Neural cell (in vitro differentiated cells): Measurements from ENCODE around the gene NXPH3. TPM values are rescaled to one million over a fixed set of nuclear protein-coding genes. Genes with fewer than 3 reads are reported as not detected.

Experiments
- H2AFZ ChIP-seq: fragments of 200-600, 300-800 bp; sonication (generic), shearing (Covaris generic); 2 replicates; pipeline ENCODE4 v1.6.0; 2014; ENCODE audit warnings: low read depth, mild to moderate bottlenecking, antibody characterized with exemption, low read length, moderate library complexity
- H3F3A ChIP-seq: fragments of 200-600 bp; shearing (Covaris generic); 2 replicates; pipeline ENCODE4 v1.6.1; 2016; ENCODE audit warnings: mild to moderate bottlenecking, moderate library complexity, mixed read lengths, antibody characterized with exemption, low read length; ENCODE audit not compliant: insufficient read depth, poor library complexity, severe bottlenecking
- H3K27ac ChIP-seq: fragments of 200-600, 300-800 bp; sonication (generic), shearing (Covaris generic); 2 replicates; pipeline ENCODE4 v1.5.1; 2014; ENCODE audit warnings: mild to moderate bottlenecking, low read length, moderate library complexity
- H3K27me3 ChIP-seq: fragments of 300-800, 200-600 bp; sonication (generic), shearing (Covaris generic); 2 replicates; pipeline ENCODE4 v1.6.0; 2014; ENCODE audit warnings: mild to moderate bottlenecking, low read depth, low read length, moderate library complexity; ENCODE audit not compliant: insufficient read depth
- H3K36me3 ChIP-seq: fragments of 300-800, 200-600 bp; sonication (generic), shearing (Covaris generic); 2 replicates; pipeline ENCODE4 v1.5.1; 2014; ENCODE audit warnings: mild to moderate bottlenecking, antibody characterized with exemption, low read length, moderate library complexity; ENCODE audit not compliant: insufficient read depth
- H3K4me2 ChIP-seq: fragments of 300-800, 200-600 bp; sonication (generic), shearing (Covaris generic); 2 replicates; pipeline ENCODE4 v1.6.0; 2014; ENCODE audit warnings: mild to moderate bottlenecking, low read length
- H3K4me3 ChIP-seq: fragments of 300-800, 200-600 bp; sonication (generic), shearing (Covaris generic); 2 replicates; pipeline ENCODE4 v1.5.1; 2014; ENCODE audit warnings: mild to moderate bottlenecking, low read length, moderate library complexity
- H3K79me2 ChIP-seq: fragments of 200-600 bp; shearing (Covaris generic); replicated peaks from 2 replicates; pipeline ENCODE4 v1.6.0; 2014; ENCODE audit warnings: mild to moderate bottlenecking, low read length, moderate library complexity; ENCODE audit not compliant: insufficient read depth
- H3K9ac ChIP-seq: fragments of 300-800, 200-600 bp; sonication (generic), shearing (Covaris generic); 2 replicates; pipeline ENCODE4 v1.6.1; 2016; ENCODE audit warnings: mild to moderate bottlenecking, low read length, mixed read lengths
- H3K9me2 ChIP-seq: fragments of 200-600 bp; shearing (Covaris generic); 2 replicates; pipeline ENCODE4 v1.6.1; 2016; ENCODE audit warnings: mild to moderate bottlenecking, low read length, mixed read lengths; ENCODE audit not compliant: insufficient read depth
- H3K9me3 ChIP-seq: fragments of 200-600, 300-800 bp; sonication (generic), shearing (Covaris generic); 2 replicates; pipeline ENCODE4 v1.6.1; 2016; ENCODE audit warnings: mild to moderate bottlenecking, mixed run types, low read length, moderate library complexity, mixed read lengths
- H4K20me1 ChIP-seq: fragments of 200-600 bp; shearing (Covaris generic); 2 replicates; pipeline ENCODE4 v1.6.1; 2016; ENCODE audit warnings: mild to moderate bottlenecking, mixed run types; ENCODE audit not compliant: insufficient read depth
- EP300 ChIP-seq: fragments of 450-650 bp; conservative IDR thresholded peaks from 2 replicates; pipeline ENCODE4 v1.6.1; 2014; ENCODE audit warnings: antibody characterized with exemption, mild to moderate bottlenecking, moderate library complexity; ENCODE audit not compliant: poor library complexity, severe bottlenecking
- EZH2 ChIP-seq: fragments of 200-600, 300-800 bp; shearing (Covaris generic), sonication (generic); IDR thresholded peaks from 2 replicates; pipeline ENCODE4 v1.6.1; 2014; ENCODE audit warnings: antibody characterized with exemption, low read length, borderline replicate concordance, mild to moderate bottlenecking; ENCODE audit not compliant: insufficient read depth, poor library complexity, severe bottlenecking
- MXI1 ChIP-seq: fragments of 450-650 bp; conservative IDR thresholded peaks from 2 replicates; pipeline ENCODE4 v1.6.1; 2014; ENCODE audit warnings: antibody characterized with exemption, mild to moderate bottlenecking; ENCODE audit not compliant: poor library complexity, severe bottlenecking
- POLR2AphosphoS5 ChIP-seq: IDR thresholded peaks from 2 replicates; pipeline ENCODE4 v1.6.1; 2012
- RAD21 ChIP-seq: fragments of 450-650 bp; conservative IDR thresholded peaks from 2 replicates; pipeline ENCODE4 v1.6.1; 2014; ENCODE audit warnings: antibody characterized with exemption, mild to moderate bottlenecking, moderate library complexity
- SMC3 ChIP-seq: fragments of 450-650 bp; conservative IDR thresholded peaks from 2 replicates; pipeline ENCODE4 v1.6.1; 2014; ENCODE audit warnings: antibody characterized with exemption, mild to moderate bottlenecking, moderate library complexity; ENCODE audit not compliant: poor library complexity
- TAF1 ChIP-seq: IDR thresholded peaks from 2 replicates; pipeline ENCODE4 v1.6.1; 2012; ENCODE audit warnings: low read depth
- polyA plus RNA-seq: library from polyadenylated mRNA; depleted of rRNA; stranded (reverse); fragments of >200 nt; gene quantifications from 2 replicates; pipeline ENCODE4 v1.2.3, GENCODE V29; 2014
- TF ChIP-seq, protein P1 (sequence below): fragments of 450-650 bp; IDR thresholded peaks from 2 replicates; pipeline ENCODE4 v1.5.1; 2014; ENCODE audit warnings: antibody characterized with exemption, mild to moderate bottlenecking, moderate library complexity; ENCODE audit not compliant: poor library complexity, severe bottlenecking
- TF ChIP-seq, protein P2 (sequence below): IDR thresholded peaks from 2 replicates; pipeline ENCODE4 v1.6.1; 2012; ENCODE audit warnings: borderline replicate concordance

The NXPH3 gene
- polyA plus RNA-seq, 1 donor from 2014 or later, result 2.4 TPM

DNA sequence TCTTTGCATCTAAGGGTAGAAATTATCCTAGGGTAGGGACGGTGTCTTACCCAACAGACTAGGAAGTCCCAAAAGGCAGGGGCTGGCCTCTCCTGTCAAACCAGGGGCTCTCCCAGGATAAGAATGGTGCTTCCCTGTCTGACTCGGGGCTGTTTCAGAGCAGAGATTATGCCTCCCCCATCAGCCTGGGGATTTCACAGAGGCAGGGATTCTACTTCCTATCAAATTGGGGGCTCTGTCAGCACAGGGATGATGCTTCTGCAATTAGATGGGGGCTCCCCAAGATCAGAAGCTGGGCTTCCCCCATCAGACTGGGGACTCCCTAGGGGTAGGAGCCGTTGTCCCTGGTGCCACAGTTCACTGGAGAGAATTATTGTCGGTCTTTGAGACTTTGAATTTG is 2.3 kb downstream of the NXPH3 start:
- Histone ChIP-seq H2AFZ (no peak overlapping the region), H3K9me2 (no peaks in the 10 kb centered on the region), H4K20me1 (no peaks in the 10 kb centered on the region), H3K79me2 (no peaks in the 10 kb centered on the region), H3K27me3 (peaks cover 39% of the 10 kb centered on the region), H3K9me3 (no peaks in the 10 kb centered on the region), H3K36me3 (no peaks in the 10 kb centered on the region), H3K4me3 (no peak overlapping the region), H3K9ac (no peak overlapping the region), H3F3A (no peaks in the 10 kb centered on the region), H3K4me2 (no peak overlapping the region), H3K27ac (no peak overlapping the region)
- TF ChIP-seq EZH2 (no peak), MXI1 (no peak), POLR2AphosphoS5 (no peak), SMC3 (no peak), TAF1 (no peak), EP300 (no peak), RAD21 (no peak)
- TF ChIP-seq, protein P1, sequence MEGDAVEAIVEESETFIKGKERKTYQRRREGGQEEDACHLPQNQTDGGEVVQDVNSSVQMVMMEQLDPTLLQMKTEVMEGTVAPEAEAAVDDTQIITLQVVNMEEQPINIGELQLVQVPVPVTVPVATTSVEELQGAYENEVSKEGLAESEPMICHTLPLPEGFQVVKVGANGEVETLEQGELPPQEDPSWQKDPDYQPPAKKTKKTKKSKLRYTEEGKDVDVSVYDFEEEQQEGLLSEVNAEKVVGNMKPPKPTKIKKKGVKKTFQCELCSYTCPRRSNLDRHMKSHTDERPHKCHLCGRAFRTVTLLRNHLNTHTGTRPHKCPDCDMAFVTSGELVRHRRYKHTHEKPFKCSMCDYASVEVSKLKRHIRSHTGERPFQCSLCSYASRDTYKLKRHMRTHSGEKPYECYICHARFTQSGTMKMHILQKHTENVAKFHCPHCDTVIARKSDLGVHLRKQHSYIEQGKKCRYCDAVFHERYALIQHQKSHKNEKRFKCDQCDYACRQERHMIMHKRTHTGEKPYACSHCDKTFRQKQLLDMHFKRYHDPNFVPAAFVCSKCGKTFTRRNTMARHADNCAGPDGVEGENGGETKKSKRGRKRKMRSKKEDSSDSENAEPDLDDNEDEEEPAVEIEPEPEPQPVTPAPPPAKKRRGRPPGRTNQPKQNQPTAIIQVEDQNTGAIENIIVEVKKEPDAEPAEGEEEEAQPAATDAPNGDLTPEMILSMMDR, result no peak
- TF ChIP-seq, protein P2, sequence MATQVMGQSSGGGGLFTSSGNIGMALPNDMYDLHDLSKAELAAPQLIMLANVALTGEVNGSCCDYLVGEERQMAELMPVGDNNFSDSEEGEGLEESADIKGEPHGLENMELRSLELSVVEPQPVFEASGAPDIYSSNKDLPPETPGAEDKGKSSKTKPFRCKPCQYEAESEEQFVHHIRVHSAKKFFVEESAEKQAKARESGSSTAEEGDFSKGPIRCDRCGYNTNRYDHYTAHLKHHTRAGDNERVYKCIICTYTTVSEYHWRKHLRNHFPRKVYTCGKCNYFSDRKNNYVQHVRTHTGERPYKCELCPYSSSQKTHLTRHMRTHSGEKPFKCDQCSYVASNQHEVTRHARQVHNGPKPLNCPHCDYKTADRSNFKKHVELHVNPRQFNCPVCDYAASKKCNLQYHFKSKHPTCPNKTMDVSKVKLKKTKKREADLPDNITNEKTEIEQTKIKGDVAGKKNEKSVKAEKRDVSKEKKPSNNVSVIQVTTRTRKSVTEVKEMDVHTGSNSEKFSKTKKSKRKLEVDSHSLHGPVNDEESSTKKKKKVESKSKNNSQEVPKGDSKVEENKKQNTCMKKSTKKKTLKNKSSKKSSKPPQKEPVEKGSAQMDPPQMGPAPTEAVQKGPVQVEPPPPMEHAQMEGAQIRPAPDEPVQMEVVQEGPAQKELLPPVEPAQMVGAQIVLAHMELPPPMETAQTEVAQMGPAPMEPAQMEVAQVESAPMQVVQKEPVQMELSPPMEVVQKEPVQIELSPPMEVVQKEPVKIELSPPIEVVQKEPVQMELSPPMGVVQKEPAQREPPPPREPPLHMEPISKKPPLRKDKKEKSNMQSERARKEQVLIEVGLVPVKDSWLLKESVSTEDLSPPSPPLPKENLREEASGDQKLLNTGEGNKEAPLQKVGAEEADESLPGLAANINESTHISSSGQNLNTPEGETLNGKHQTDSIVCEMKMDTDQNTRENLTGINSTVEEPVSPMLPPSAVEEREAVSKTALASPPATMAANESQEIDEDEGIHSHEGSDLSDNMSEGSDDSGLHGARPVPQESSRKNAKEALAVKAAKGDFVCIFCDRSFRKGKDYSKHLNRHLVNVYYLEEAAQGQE, result no peak

DNA sequence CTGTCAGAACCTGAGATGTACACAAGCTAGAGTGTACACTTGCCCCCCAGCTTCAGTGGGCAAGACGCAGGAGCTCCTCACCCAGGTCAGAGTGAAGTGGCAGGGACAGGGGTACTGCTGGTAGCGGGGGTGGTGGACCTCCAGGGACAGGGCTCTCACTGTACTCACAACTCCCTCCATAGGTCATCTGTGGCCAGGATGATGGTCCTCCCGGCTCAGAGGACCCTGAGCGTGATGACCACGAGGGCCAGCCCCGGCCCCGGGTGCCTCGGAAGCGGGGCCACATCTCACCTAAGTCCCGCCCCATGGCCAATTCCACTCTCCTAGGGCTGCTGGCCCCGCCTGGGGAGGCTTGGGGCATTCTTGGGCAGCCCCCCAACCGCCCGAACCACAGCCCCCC is 2.7 kb downstream of the NXPH3 start:
- TF ChIP-seq EZH2, result no peak
- no peak for TF ChIP-seq SMC3
- TF ChIP-seq, protein P2, result no peak
- no peak for TF ChIP-seq TAF1
- no peak for TF ChIP-seq EP300
- TF ChIP-seq, protein P1, result no peak
- no peak for TF ChIP-seq POLR2AphosphoS5
- TF ChIP-seq RAD21, result no peak
- no peak for TF ChIP-seq MXI1
- Histone ChIP-seq H3K9ac (no peak overlapping the region), H3K9me3 (no peaks in the 10 kb centered on the region), H3K79me2 (no peaks in the 10 kb centered on the region), H3K9me2 (no peaks in the 10 kb centered on the region), H2AFZ (no peak overlapping the region), H3K4me3 (no peak overlapping the region), H3K36me3 (no peaks in the 10 kb centered on the region), H3K27ac (no peak overlapping the region), H3K27me3 (peaks cover 35% of the 10 kb centered on the region), H3K4me2 (no peak overlapping the region), H4K20me1 (no peaks in the 10 kb centered on the region), H3F3A (no peaks in the 10 kb centered on the region)
